Spinal cord (tissue), 10 donors: Measurements from ENCODE around the gene TSEN2. TPM values are rescaled to one million over a fixed set of nuclear protein-coding genes. Genes with fewer than 3 reads are reported as not detected.
A peak's percentile ranks its signal among the peaks of the same experiment; 100 is the strongest.

Source experiments
- DNase-seq, 6 donors: peaks; one replicate each; pipeline versions ENCODE4 v3.0.0 to v3.0.0-alpha.2; 2013 to 2015; ENCODE audit warnings: low spot score in 6 of 6, low read depth in 4 of 6
- H3K27ac ChIP-seq: one replicate; pipeline ENCODE4 v1.5.1; 2013; ENCODE audit warnings: low read depth, low read length, control low read depth
- H3K27me3 ChIP-seq: one replicate; pipeline ENCODE4 v1.6.1; 2013; ENCODE audit warnings: low read length; ENCODE audit not compliant: control insufficient read depth, insufficient read depth
- H3K36me3 ChIP-seq: one replicate; pipeline ENCODE4 v1.6.1; 2013; ENCODE audit warnings: low read length; ENCODE audit not compliant: control insufficient read depth, insufficient read depth
- H3K4me1 ChIP-seq: one replicate; pipeline ENCODE4 v1.6.1; 2013; ENCODE audit warnings: low read length; ENCODE audit not compliant: control insufficient read depth, insufficient read depth
- H3K4me3 ChIP-seq: one replicate; pipeline ENCODE4 v1.5.1; 2013; ENCODE audit warnings: low read depth, low read length, control low read depth
- H3K9me3 ChIP-seq: one replicate; pipeline ENCODE4 v1.6.1; 2013; ENCODE audit warnings: low read length; ENCODE audit not compliant: control insufficient read depth, insufficient read depth
- WGBS: methylation state at CpG from one replicate; pipeline ENCODE4 v1.1.5; 2013; ENCODE audit warnings: missing lambda C conversion rate; ENCODE audit not compliant: insufficient coverage; 5-methylcytosine and 5-hydroxymethylcytosine counted together
- polyA plus RNA-seq, 2 donors: library from polyadenylated mRNA; unstranded; fragments of 120-200 nt; gene quantifications; one replicate each; pipeline ENCODE4 v1.2.1, GENCODE V29; 2013; ENCODE audit not compliant: insufficient read length in 2 of 2
- total RNA-seq, 2 donors: library from RNA; depleted of rRNA in 1 of 2; stranded (reverse); fragments of 120-200 nt in 1 of 2; fragments of >200 nt in 1 of 2; gene quantifications; one replicate each; pipeline versions ENCODE4 v1.2.3 to v1.2.4, GENCODE V29; 2013 to 2014
- donor health status: healthy.

Gene TSEN2
- total and polyA plus RNA-seq, 4 donors, result 19.7 to 27.2 (median 23.8) TPM

DNA sequence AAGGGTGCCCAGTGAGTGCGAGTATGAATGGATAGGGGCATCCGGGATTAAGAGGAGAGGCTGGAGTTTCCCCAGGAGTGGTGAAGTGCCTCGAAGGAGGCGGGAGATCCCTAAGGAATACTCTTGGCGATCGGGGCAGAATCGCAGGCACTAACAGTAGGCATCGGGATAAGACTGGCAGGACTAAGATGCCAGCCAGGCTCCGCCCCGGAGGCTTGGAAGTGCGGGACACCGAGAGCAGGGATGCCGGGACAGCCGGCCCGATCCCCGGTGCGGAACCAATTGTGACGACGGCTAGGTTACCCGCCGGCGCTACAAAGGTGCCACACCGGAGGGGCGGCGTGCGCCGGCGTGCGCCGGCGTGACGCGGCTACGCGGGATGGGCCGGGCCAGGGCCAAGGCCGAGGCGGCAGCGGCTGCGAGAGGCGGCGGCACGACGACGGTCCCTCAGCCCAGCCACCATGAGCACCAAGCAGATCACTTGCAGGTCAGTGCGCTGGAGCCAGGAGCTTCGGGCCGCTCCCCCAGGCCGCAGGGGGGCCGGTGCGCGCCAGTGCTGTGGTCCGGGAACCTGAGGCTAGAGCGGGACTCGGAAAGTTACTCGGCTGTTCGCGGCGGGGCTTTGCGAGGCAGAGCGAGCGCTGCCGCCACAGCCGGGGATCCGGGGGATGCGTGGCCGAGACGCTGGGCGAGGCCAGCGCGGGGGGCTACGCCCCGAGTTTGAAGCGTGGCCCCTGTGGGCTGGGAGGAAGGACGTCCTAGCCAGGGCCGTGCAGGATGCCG, 72.6 kb downstream of the TSEN2 start, which contains the start of gene MKRN2:
Gene MKRN2 (plus strand): TSS at position 398 of the 783 bp plus-strand sequence. CDS start 64 bp downstream, at position 462.
- H3K27ac ChIP-seq, result peak within 1 kb of the TSS; percentile 97
- H3K27me3 ChIP-seq, result no peaks in the 10 kb centered on the region
- no peaks in the 10 kb centered on the region for H3K36me3 ChIP-seq
- H3K9me3 ChIP-seq, result no peaks in the 10 kb centered on the region
- DNase-seq, result peak; percentile 73 to 97 (median 87)
- peaks cover 10% of the 10 kb centered on the region for H3K4me1 ChIP-seq
- H3K4me3 ChIP-seq, result peak within 1 kb of the TSS; percentile 91
- under 1% methylated on average over 77 of the region's 77 CpGs for WGBS

DNA sequence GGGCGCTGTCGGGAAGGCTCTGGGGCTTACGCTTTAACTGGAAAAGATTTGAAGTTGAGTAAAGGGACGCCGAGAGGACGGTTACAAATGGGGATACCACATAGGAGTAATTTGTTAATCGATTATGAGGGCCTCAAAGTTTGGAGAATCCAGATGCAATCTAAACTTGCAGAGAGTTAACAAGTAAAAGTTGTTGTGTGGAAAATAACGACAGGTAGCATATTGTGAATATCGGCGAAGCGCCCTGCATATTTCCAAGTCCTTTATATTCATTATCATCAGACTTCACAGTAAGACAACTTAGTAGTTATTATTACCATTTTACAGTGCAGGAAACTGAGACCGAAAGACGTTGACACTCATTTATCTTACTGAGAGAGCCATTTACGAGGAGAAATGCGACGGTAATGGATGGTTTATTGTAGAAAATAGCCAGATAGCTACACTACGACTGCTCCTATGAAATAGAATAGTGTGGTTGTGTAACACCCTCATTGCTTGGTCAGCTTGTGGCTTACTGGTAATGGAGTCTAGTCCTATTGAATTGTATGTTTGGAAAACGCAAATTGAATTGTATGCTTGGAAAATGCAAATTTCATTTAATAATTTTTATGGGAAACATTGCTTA, 73.3 kb downstream of the TSEN2 start:
- Histone ChIP-seq H3K36me3 (no peaks in the 10 kb centered on the region), H3K9me3 (no peaks in the 10 kb centered on the region), H3K4me3 (peak overlapping the region; percentile 91), H3K27me3 (no peaks in the 10 kb centered on the region), H3K27ac (peak overlapping the region; percentile 97), H3K4me1 (peaks cover 10% of the 10 kb centered on the region)
- DNase-seq, result peak in 1 of 6 donors; percentile 19
- WGBS, result 0% methylated on average over 7 of the region's 18 CpGs

DNA sequence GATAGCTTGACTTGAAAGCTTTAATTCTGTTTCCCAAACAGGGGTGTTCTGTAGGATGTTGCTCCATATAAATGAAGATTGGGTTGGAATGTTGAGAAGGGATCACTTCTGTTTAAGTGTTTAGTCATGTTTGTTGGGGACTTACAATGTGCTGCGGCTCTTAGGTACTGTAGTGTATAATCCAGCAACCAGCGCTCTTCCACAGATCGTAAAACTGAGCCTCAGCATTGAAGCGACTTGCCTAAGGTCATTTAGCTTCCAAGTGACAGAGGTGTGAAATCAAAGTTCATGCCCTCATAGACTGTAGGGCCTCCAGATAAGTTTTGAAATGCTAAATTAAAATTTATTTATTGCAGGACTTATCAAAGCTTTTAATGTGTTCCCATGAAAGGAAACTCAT, 74.4 kb downstream of the TSEN2 start:
- Histone ChIP-seq H3K9me3 (no peaks in the 10 kb centered on the region), H3K4me1 (peaks cover 10% of the 10 kb centered on the region), H3K36me3 (no peaks in the 10 kb centered on the region), H3K27ac (no peak overlapping the region), H3K27me3 (no peaks in the 10 kb centered on the region), H3K4me3 (no peak overlapping the region)
- no peak for DNase-seq
- 47% methylated on average over 4 of the region's 4 CpGs for WGBS

DNA sequence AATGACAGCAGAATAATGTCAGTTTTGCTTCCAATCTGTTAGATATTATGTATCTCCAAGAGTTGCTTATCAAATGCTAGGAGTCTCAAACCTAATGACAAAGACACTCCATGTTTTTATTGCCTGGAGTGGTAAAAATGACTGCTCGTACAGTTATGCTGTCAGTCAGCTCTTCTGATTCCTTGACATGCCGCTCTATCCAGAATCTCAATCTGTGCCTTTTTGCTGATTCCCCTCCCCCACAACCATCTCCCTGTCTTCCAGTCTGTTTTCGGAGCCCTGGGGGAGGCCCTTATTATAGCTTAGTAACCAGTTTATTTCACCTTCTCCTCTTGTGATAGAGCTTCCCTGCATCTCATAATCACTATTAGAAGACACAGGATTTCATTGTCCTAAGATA, 75.2 kb downstream of the TSEN2 start:
- Histone ChIP-seq H3K4me3 (no peak overlapping the region), H3K27ac (no peak overlapping the region), H3K9me3 (no peaks in the 10 kb centered on the region), H3K27me3 (no peaks in the 10 kb centered on the region), H3K36me3 (no peaks in the 10 kb centered on the region), H3K4me1 (peaks cover 6% of the 10 kb centered on the region)
- WGBS, result 67% methylated on average over 3 of the region's 3 CpGs
- no peak for DNase-seq

DNA sequence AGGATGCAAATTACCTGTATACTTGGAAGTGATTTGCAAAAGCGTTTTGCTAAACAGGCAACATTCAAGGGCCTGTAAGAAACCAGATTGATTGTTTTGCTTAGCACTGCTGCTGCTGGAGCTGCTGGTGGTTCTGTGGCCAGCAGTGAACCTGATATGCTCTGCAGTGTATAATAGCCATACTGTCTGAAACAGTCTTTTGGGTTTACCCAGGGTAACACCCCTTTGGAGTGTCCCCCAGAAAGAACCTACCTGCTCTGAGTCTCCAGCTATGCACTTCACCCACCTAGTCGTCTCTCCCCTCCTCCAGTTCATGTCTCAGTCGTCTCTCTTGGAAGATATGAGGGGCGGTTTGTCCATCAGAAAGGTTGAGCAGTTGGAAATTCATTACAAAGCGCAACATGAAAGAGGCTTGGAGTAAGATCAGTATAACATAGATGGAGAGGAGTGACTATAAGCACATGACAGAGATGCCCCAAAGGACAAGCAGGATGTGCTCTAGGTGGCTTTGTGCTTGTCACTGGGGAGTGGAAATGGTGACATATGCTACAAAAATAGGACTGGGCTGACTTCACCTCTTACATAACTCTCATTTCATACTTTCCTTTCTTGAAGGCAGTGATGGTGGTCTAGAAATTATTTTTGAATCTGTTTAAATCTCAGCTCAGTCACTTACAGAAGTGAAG, 76.4 kb downstream of the TSEN2 start:
- DNase-seq, result no peak
- peaks cover 2% of the 10 kb centered on the region for H3K9me3 ChIP-seq
- H3K27me3 ChIP-seq, result no peaks in the 10 kb centered on the region
- no peaks in the 10 kb centered on the region for H3K36me3 ChIP-seq
- WGBS, result 83% methylated on average over 3 of the region's 5 CpGs
- H3K4me3 ChIP-seq, result no peak overlapping the region
- H3K4me1 ChIP-seq, result peaks cover 6% of the 10 kb centered on the region
- no peak overlapping the region for H3K27ac ChIP-seq

DNA sequence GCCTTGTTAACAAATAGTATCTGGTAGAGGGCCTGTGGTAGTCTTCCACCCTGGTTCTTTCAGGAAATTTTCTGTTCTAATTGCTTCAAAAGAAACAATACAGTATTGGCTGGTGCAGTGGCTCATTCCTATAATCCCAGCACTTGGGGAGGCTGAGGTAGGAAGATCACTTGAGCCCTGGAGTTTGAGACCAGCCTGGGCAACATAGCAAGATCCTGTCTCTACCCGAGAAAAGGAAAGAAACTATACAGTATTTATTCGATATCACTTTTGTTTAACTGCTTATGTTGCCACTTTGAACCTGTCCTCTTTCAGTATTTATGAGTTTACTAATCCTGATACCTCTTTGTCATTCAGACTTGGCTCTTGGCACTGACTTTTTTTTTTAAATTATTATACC, 77.1 kb downstream of the TSEN2 start:
- H3K36me3 ChIP-seq, result no peaks in the 10 kb centered on the region
- H3K27ac ChIP-seq, result no peak overlapping the region
- no peak overlapping the region for H3K4me3 ChIP-seq
- WGBS, result 100% methylated on average over 1 of the region's 2 CpGs
- DNase-seq, result no peak
- no peaks in the 10 kb centered on the region for H3K27me3 ChIP-seq
- peaks cover 2% of the 10 kb centered on the region for H3K9me3 ChIP-seq
- no peaks in the 10 kb centered on the region for H3K4me1 ChIP-seq

DNA sequence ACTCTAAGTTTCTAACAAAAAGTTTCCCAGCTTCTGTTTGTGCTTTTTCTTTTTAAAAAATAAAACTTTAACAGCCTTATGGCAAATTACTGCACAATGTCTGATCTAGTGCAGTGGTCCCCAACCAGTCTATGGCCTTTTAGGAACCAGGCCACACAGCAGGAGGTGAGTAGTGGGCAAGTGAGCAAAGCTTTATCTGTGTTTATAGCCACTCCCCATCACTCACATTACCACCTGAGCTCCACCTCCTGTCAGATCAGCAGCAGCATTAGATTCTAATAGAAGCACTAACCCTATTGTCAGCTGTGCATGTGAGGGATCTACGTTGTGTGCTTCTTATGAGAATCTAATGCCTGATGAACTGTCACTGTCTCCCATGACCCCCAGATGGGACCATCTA, 78.2 kb downstream of the TSEN2 start:
- H3K27ac ChIP-seq, result no peak overlapping the region
- no peak overlapping the region for H3K4me3 ChIP-seq
- H3K4me1 ChIP-seq, result no peaks in the 10 kb centered on the region
- no peak for DNase-seq
- H3K36me3 ChIP-seq, result no peaks in the 10 kb centered on the region
- WGBS, result no CpG with 5 or more reads among the region's 1 CpG
- no peaks in the 10 kb centered on the region for H3K27me3 ChIP-seq
- H3K9me3 ChIP-seq, result peaks cover 2% of the 10 kb centered on the region

DNA sequence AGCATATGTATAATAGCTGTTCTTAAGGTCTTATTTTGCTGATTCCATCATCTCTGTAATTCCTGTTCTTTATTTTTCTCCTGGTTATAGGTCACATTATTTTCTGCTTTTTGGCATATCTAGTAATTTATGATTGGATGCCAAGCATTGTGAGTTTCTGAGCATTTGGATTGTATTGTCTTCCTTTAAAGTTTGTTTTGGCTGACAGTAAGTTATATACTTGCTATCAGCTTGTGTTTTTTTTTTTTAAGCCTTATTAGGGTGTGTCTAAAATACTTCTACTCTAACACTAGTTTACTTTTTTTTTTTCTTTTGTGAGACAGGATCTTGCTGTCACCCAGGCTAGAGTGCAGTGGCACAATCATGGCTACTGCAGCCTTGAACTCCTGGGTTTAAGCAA, 82.7 kb downstream of the TSEN2 start:
- Histone ChIP-seq H3K4me1 (no peaks in the 10 kb centered on the region), H3K9me3 (peaks cover 2% of the 10 kb centered on the region), H3K27ac (no peak overlapping the region), H3K4me3 (no peak overlapping the region), H3K27me3 (no peaks in the 10 kb centered on the region), H3K36me3 (peaks cover 19% of the 10 kb centered on the region)
- no peak for DNase-seq

DNA sequence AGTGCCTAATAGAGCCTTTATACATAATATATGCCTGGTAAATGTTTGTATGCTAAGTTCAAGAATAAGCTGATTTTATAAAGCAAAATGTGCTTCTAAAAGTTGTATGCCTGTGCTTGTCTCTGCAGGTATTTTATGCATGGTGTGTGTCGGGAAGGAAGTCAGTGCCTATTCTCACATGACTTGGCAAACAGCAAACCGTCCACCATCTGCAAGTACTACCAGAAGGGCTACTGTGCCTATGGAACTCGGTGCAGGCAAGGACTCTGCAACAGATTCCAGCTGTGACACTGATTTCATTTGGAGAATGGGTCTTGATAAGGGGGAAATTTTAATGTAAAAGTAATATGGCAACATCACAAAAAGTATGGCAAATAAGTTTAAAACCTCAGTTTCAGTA, 84.5 kb downstream of the TSEN2 start:
- Histone ChIP-seq H3K4me1 (no peaks in the 10 kb centered on the region), H3K9me3 (peaks cover 2% of the 10 kb centered on the region), H3K27me3 (no peaks in the 10 kb centered on the region), H3K36me3 (peaks cover 34% of the 10 kb centered on the region), H3K4me3 (no peak overlapping the region), H3K27ac (no peak overlapping the region)
- 100% methylated on average over 1 of the region's 3 CpGs for WGBS
- DNase-seq, result no peak
